Osteoblast (primary cell): ENCODE data around the gene INPP5A. TPM values are rescaled to one million over a fixed set of nuclear protein-coding genes. Genes with fewer than 3 reads are reported as not detected.

Experiments
- DNase-seq: peaks from one replicate; pipeline ENCODE4 v3.0.0; 2011; ENCODE audit warnings: low spot score, mixed read lengths; ENCODE audit not compliant: insufficient read length; ENCODE audit errors: missing footprints
- H2AFZ ChIP-seq: 2 replicates; pipeline ENCODE4 v1.6.0; 2011; ENCODE audit warnings: mild to moderate bottlenecking, low read length
- H3K27ac ChIP-seq: 2 replicates; pipeline ENCODE4 v1.5.1; 2011; ENCODE audit warnings: mild to moderate bottlenecking, low read depth, low read length, moderate library complexity
- H3K27me3 ChIP-seq: 2 replicates; pipeline ENCODE4 v1.6.0; 2012; ENCODE audit warnings: mild to moderate bottlenecking, control low read depth, inconsistent platforms, low read length, moderate library complexity; ENCODE audit not compliant: insufficient read depth
- H3K36me3 ChIP-seq: 2 replicates; pipeline ENCODE4 v1.5.1; 2011; ENCODE audit warnings: mild to moderate bottlenecking, low read length, control low read depth, moderate library complexity; ENCODE audit not compliant: insufficient read depth
- H3K4me1 ChIP-seq: 2 replicates; pipeline ENCODE4 v1.5.1; 2011; ENCODE audit warnings: mild to moderate bottlenecking, low read length, control low read depth, moderate library complexity; ENCODE audit not compliant: insufficient read depth
- H3K4me2 ChIP-seq: 2 replicates; pipeline ENCODE4 v1.6.0; 2011; ENCODE audit warnings: mild to moderate bottlenecking, low read length; ENCODE audit not compliant: insufficient read depth
- H3K4me3 ChIP-seq: fragments of 200-600 bp; sonication (generic); 3 replicates; pipeline ENCODE4 v1.5.1; 2012; ENCODE audit warnings: mild to moderate bottlenecking, low read length, inconsistent platforms; ENCODE audit not compliant: insufficient read depth
- H3K79me2 ChIP-seq: 2 replicates; pipeline ENCODE4 v1.6.0; 2012; ENCODE audit warnings: mild to moderate bottlenecking, low read length, control low read depth, inconsistent platforms; ENCODE audit not compliant: insufficient read depth
- H3K9me3 ChIP-seq: 2 replicates; pipeline ENCODE4 v1.5.1; 2011; ENCODE audit warnings: low read depth, low read length, control low read depth
- H4K20me1 ChIP-seq: 2 replicates; pipeline ENCODE4 v1.6.0; 2012; ENCODE audit warnings: mild to moderate bottlenecking, low read length, control low read depth; ENCODE audit not compliant: insufficient read depth
- total RNA-seq: library from RNA; depleted of rRNA; stranded (reverse); fragments of >200 nt; gene quantifications from 2 replicates; pipeline ENCODE4 v1.2.3, GENCODE V29; 2012
- TF ChIP-seq, protein P1 (sequence below): IDR thresholded peaks from 2 replicates; pipeline ENCODE4 v1.5.1; 2011; ENCODE audit warnings: mild to moderate bottlenecking, low read depth, low read length, moderate library complexity; ENCODE audit errors: extremely low read depth

INPP5A gene
- total RNA-seq, 1 donor = 22.8 TPM

DNA sequence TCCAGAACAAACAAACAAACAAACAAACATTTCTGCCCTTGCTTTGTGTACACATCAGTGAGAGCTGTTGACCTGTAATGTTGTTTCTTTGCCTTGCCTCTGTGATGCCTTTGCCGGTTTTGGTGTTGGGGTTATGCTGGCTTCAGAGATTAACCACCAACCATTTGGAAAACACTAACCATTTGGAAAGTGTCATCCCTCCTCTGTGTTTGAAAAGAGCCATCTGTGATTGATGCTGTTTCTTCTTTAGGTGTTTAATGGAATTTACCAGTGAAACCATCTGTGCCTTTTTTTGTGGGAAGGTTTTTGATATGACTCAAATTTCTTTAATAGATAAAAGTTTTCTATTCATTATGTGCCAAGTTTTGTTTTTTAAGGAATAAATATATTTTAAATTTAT lies 46.5 kb downstream of the INPP5A start:
- Histone ChIP-seq H3K4me1 (peaks cover 4% of the 10 kb centered on the region), H3K4me2 (no peak overlapping the region), H2AFZ (no peak overlapping the region), H3K27me3 (no peaks in the 10 kb centered on the region), H3K4me3 (no peak overlapping the region), H4K20me1 (peaks cover 61% of the 10 kb centered on the region), H3K27ac (no peak overlapping the region), H3K79me2 (peaks cover 52% of the 10 kb centered on the region), H3K36me3 (no peaks in the 10 kb centered on the region), H3K9me3 (no peaks in the 10 kb centered on the region)
- TF ChIP-seq, protein P1, sequence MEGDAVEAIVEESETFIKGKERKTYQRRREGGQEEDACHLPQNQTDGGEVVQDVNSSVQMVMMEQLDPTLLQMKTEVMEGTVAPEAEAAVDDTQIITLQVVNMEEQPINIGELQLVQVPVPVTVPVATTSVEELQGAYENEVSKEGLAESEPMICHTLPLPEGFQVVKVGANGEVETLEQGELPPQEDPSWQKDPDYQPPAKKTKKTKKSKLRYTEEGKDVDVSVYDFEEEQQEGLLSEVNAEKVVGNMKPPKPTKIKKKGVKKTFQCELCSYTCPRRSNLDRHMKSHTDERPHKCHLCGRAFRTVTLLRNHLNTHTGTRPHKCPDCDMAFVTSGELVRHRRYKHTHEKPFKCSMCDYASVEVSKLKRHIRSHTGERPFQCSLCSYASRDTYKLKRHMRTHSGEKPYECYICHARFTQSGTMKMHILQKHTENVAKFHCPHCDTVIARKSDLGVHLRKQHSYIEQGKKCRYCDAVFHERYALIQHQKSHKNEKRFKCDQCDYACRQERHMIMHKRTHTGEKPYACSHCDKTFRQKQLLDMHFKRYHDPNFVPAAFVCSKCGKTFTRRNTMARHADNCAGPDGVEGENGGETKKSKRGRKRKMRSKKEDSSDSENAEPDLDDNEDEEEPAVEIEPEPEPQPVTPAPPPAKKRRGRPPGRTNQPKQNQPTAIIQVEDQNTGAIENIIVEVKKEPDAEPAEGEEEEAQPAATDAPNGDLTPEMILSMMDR = no peak
- no peak for DNase-seq

DNA sequence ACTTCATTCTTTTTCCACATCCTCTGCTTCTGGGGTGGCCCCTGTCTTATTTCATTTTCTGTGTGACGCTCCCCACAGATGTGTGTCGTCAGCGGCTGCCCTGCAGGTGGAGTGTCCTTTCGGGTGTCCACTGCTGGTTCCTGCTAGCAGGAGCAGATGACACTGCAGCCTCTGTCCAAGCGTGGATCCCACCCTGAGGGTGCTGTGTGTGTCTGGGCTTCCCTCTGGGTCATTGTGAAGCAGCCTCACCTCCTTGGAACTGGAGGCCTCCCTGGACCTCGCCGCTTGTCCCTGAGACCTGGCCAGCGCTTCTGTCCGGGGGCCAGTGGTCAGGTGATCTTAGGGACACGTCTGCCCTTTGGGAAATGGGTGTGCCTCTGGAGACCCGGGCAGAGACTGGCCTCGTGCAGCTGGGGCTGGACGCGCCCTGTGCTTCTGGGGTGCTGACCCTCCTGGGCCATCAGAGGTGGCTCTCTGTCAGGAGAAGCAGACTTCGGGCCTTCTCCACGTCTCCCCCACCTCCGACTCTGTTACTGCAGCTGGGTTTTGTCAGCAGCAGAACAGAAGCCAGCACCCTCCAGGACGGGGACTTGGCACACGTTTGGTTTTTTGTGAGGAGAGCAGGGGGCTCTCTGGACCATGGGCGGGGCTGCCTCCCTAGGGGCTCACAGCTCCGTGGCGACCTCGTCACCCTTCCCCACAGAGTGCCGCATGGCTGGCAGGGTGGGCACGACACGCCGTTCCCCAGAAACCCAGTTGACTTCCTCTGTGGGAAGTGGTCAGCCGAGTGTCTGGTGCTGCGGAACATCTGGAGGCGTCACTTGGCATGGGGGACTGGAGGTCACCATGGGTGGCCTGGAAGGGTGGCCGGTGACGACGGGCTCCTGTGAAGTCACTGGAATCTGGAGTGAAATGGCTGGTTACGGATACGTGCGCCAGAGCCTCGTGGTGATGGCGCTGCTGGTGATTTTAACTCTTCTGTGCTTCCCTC lies 48.4 kb downstream of the INPP5A start:
- Histone ChIP-seq H3K79me2 (peaks cover 60% of the 10 kb centered on the region), H3K4me1 (peaks cover 11% of the 10 kb centered on the region), H3K36me3 (no peaks in the 10 kb centered on the region), H3K4me3 (no peak overlapping the region), H2AFZ (no peak overlapping the region), H3K27me3 (no peaks in the 10 kb centered on the region), H3K4me2 (no peak overlapping the region), H3K9me3 (no peaks in the 10 kb centered on the region), H3K27ac (no peak overlapping the region), H4K20me1 (peaks cover 64% of the 10 kb centered on the region)
- TF ChIP-seq, protein P1 = no peak
- DNase-seq = peak; percentile 37

GRCh38 chr10:132586739-132587138 lies 49.2 kb downstream of the INPP5A start:
- H3K27me3 ChIP-seq = no peaks in the 10 kb centered on the region
- no peak overlapping the region for H3K4me3 ChIP-seq
- H3K36me3 ChIP-seq = no peaks in the 10 kb centered on the region
- TF ChIP-seq, protein P1 = no peak
- no peak overlapping the region for H2AFZ ChIP-seq
- peaks cover 18% of the 10 kb centered on the region for H3K4me1 ChIP-seq
- peak; percentile 11 for DNase-seq
- H3K4me2 ChIP-seq = no peak overlapping the region
- H3K79me2 ChIP-seq = peaks cover 62% of the 10 kb centered on the region
- H3K9me3 ChIP-seq = no peaks in the 10 kb centered on the region
- peaks cover 62% of the 10 kb centered on the region for H4K20me1 ChIP-seq
- H3K27ac ChIP-seq = no peak overlapping the region

DNA sequence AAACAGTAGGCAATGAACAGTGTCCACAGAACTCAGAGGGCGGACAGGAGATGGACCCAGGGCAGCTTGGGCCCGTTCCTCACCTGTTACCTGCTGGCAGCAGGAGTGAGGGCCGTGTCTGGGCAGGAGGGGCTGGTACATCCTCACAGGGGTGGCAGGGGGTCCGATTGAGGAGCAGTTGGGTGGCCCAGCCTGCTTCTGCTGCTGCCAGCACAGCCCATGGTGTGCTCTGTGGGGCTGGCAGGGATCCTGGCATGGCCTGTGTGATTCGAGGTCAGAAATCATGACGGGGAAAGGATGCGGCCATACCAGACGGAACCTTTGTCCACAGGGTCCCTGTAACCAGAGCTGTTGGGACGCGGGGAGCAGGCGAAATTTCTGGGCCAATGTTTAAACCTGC lies 49.6 kb downstream of the INPP5A start:
- peak; percentile 55 for DNase-seq
- H3K27me3 ChIP-seq = no peaks in the 10 kb centered on the region
- no peak overlapping the region for H3K27ac ChIP-seq
- H3K79me2 ChIP-seq = peaks cover 67% of the 10 kb centered on the region
- no peaks in the 10 kb centered on the region for H3K9me3 ChIP-seq
- H3K4me2 ChIP-seq = no peak overlapping the region
- H3K36me3 ChIP-seq = no peaks in the 10 kb centered on the region
- H3K4me3 ChIP-seq = no peak overlapping the region
- peaks cover 63% of the 10 kb centered on the region for H4K20me1 ChIP-seq
- H3K4me1 ChIP-seq = peaks cover 18% of the 10 kb centered on the region
- H2AFZ ChIP-seq = no peak overlapping the region
- TF ChIP-seq, protein P1 = no peak
